IPS-NIHi11 (cell line): ENCODE data around the gene MICB.
"Not testable (repeated sequence)": the region's sequence is repeated elsewhere in the genome, so short reads cannot be mapped to it uniquely, and the experiment has no call there.

Experiments
- DNase-seq: peaks from one replicate; pipeline ENCODE4 v3.0.0; 2012; ENCODE audit warnings: mixed read lengths, low spot score

The MICB gene

DNA sequence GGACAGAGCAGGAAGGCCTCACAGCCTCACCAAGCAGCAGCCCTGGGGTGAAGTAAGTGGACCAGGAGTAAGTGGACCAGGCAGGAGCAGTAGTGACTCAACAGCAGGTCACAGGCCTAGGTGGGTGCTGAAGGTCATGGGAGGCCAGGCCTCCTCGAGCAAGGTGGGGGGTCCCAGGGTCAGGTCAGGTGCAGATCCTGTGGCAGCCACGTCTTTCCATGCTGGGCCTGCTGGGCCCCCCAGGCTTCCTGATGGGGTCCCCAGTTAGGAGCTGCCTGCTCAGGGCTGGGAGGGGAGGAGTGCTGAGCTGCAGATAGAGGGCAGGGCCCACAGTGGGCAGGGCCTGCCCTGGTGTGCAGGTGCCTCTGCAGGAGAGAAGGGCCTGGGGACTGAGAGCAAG lies 11.1 kb downstream of the MICB start:
- not testable (repeated sequence) for DNase-seq

DNA sequence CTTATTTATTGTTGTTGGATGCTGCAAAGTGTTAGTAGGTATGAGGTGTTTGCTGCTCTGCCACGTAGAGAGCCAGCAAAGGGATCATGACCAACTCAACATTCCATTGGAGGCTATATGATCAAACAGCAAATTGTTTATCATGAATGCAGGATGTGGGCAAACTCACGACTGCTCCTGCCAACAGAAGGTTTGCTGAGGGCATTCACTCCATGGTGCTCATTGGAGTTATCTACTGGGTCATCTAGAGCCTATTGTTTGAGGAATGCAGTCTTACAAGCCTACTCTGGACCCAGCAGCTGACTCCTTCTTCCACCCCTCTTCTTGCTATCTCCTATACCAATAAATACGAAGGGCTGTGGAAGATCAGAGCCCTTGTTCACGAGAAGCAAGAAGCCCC lies 12.1 kb downstream of the MICB start:
- no peak for DNase-seq

DNA sequence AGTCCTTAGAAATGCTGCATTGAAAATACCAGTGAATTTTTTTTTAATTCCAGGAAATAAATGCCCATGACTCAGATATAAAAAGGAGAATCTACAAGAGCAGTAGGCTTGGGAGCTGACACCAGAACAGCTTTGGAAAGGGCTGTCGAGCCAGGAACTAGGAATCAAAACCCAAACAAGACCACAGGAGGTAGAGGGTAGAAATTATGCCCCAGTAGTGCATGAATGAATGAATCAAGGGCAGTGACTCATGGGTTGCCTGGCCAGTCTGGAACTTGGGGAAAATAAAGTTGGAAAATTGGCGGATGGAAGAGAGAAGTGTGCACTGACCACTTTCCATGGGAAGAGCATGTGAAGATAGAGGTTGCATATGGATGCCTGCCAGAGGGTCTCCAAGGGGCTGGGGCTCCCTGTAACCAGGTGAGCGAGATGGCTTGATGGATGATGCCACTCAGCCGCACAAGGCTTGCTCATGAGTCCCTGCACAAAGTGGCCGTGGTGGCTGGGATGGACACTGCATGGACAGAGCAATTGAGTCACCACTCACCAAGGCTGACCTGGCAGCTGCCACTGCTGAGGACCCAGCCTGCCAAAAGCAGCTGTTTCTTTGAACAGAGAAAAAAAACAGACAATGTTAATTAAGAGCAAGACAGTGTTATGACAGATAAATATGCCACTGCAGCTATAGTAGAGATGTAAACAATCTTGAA lies 15.7 kb downstream of the MICB start:
- no peak for DNase-seq

DNA sequence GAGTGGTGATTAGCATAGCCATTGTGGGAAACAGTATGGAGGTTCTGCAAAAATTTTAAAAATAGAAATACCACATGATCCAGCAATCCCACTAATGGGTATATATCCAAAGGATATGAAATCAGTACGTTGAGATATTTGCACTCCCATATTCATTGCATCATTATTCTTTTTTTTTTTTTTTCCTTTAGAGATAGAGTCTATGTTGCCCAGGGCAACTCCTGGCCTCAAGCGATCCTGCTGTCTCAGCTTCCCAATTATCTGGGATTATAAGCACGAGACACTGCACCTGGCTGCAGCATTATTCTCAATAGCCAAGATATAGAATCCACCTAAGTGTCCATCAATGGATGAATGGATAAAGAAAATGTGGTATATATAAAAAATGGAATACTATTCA lies 23.9 kb downstream of the MICB start:
- DNase-seq: no peak

DNA sequence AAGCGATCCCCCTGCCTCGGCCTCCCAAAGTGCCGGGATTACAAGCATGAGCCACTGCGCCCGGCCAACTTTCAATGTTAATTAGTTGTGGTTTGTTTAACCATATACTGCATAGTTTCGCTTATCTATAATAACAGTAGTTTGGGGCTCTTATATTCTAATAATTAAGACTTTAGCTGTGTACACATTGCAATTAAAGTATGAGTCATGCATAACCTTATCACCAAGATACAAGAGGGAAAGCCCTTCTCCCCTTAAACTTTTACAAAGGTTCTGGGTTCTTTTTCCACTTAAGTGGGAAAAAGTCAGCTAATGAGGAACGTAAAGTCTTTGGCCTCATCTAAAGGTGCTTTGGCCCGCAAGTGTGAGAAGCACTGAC lies 27.6 kb downstream of the MICB start:
- no peak for DNase-seq

DNA sequence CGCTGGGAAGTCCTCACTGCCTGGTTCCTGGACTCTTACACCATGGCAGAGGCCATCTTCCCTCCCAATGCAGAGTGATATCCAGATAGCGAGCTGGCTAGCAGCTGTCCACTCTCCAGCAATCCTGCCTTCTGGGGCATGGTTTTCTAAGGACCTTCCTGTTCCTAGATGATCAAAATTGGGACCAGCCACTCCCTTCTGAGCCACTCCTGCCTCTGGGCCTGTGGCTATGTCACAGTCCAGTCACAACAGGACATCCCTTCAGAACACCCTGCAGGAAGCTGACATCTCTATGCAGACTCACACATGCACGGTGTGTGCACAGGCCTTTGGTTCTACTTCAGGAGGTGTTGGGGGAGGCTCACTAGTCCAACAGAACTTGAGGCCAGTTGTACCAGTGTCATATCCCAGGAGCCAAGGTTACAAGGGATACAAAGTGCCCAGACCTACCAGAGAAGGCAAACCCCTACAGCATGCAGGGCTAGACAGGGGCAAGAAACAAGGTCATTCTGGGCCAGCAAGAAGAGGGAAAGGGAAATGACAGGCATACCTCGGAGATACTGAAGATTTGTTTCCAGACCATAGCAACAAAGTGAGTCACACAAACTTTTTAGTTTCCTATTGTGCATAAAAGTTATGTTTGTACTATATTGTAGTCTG lies 28.1 kb downstream of the MICB start:
- no peak for DNase-seq

DNA sequence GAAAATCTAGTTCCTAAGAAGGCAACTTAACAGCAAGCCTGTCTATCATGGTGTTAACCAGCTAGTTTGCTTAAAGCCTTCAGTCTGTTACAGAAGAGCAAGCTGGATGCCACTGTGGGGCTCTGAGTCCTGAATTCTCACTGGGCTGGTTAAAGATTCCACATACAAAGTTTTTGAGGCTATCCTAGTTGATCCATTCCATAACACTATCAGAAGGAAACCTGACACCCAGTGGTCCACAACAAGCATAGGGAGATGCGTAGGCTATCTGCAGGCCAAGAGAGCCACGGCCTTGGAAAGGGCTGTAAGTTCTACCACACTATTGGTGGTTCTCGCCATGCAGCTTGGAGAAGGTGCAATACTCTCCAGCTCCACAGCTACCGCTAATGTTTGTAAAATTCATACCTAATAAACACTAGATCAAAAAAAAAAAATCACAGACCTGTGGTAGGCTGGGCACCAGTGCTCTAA lies 30.4 kb downstream of the MICB start:
- DNase-seq: no peak

DNA sequence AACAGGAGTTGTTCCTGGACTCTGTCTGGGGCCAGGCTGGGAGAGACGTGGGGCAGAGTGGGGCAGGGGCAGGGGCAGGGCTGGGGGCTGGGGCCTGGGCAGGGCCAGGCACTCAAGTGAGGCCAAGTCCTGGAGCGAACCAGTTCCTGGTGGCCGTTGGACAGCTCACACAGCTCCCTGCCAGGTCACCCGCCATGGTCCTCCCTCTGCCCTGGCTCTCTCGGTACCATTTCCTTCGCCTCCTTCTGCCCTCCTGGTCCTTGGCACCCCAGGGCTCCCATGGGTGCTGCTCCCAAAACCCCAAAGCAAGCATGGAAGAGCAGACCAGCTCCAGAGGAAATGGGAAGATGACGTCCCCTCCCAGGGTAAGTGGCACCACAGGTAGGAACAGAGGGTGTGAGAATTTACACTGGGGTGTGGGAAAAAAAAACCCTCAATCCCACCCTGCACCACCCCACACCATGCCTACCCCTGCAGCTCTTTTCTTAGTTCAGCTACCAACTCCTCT lies 30.9 kb downstream of the MICB start, which contains the start of gene MCCD1:
TSS of gene MCCD1 (plus strand) at position 142 of the 508 bp plus-strand sequence. CDS start at position 195, 53 bp downstream.
- DNase-seq: no peak

DNA sequence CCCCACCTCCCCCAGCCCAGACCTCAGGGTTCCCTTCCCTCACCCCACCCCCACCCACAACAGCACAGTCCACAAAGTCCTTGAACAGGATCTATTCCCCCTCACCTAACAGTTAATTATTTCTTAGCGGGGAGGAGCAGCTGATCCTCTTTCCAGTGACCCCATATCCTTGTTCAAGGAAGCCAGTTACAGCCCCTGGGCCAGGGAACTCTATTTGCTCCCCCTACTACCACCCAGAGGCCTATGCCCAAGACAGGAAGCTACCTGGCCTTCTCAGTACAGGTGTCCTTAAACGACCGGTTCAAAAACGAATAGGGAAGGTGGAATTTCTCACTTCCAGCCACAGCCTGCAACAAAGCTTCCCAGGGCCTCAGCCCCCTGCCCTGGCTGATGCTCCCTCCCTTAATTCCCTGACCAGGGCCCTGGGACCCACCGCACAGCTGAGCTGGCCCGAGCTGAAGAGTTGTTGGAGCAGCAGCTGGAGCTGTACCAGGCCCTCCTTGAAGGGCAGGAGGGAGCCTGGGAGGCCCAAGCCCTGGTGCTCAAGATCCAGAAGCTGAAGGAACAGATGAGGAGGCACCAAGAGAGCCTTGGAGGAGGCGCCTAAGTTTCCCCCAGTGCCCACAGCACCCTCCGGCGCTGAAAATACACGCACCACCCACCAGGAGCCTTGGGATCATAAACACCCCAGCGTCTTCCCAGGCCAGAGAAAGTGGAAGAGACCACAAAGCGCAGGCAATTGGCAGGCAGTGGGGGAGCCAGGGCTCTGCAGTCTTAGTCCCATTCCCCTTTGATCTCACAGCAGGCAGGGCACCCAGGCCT lies 31.6 kb downstream of the MICB start:
- DNase-seq: no peak

DNA sequence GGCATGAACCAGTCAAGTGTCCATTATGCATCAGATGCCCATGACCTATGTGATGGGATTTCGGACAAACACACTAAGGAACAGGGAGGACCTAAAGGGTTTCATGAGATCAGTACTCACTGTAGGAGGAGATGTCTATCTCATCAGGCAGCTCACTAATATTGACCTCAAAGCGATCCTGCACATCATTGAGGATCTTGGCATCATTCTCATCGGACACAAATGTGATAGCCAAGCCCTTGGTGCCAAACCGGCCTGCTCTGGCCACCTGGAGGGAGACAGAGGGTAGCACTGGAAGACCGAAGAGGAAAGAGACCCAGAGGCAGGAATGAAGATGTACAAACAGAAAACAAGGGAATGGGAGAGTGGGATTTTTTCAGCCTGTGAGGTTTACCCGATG lies 32.7 kb downstream of the MICB start:
- DNase-seq: no peak

DNA sequence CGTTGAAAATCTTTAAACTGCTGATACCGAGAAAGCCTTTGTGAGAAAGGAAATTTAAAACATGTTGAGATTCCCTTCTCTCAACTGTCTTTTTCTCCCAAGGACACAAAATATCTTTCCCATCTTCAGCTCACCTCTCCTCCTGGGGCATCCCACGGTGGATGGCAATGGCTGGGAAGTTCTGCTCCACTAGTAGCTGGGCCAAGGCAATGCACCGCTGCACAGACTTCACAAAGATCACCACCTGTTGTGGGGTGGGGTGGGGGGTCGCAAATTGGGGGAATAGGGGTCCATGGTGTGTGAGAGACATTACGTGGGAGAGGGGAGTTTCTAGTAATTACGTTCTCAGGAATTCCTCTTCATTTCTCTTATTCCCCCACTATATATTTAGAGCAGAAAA lies 33.2 kb downstream of the MICB start:
- no peak for DNase-seq

DNA sequence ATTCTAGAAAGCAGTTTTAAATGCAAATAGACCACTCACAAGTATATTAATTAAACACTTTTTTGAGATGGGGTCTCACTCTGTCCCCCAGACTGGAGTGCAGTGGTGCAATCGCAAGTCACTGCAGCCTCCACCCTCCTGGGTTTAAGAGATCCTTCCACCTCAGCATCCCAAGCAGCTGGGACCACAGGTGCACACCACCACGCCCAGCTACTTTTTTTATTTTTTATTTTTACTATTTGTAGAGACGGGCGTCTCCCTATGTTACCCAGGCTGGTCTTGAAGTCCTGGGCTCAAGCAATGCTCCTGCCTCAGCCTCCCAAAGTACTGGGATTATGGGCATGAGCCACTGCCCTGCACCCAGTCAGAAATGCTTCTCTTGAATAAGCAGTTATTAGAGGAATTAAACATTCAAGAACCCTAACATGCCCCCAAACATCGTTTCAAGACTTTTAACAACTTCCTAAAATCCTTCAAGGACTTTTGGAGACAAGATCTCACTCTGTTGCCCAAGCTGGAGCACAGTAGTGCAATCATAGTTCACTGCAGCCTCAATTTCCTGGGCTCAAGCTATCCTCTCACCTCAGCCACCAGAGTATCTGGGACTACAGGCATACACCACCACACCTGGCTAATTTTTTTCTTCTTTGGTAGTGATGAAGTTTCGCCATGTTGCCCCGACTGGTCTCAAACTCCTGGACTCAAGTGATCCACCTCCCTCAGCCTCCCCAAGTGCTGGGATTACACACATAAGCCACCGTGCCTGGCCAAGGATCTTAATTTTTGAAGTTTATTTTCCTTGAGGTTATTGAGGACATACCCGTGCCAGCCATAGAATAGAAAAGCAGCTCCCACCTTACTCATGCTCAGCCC lies 34.1 kb downstream of the MICB start:
- DNase-seq: no peak

DNA sequence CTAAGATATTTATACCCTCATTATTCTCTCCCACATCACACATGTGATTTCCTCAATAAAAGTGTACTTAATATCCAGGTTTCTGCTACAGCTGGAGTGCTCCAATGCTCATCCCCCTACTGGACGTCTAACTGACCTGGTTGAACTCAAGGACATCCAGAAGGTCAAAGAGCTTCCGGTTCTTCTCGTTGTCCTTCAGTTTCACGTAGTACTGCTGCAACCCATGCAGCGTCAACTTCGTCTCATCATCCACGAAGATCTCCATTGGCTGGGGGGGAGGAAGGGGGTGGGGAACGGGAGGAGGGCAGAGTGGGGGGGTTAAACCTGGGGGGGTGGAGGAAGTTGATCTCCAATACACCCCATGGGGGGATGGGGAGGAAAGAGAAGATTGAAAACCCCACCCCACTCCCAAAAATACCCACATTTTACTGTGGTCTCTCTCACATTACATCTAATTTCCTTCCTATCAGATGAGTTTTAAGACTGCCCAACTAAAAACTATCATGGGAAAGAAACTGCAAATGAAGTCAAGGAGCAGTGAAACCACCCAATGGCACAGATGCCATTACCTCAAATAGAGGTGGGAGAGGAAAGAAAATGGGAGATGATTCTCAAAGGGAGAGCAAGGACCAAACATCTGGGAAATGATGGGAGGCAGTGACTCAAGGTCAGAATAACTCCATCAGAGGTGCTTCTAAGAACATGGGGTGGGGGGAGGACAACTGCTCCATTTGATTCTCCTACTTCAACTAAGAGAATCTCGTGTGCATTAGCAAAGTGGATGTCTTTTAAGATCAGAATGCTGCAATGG lies 34.9 kb downstream of the MICB start:
- no peak for DNase-seq

DNA sequence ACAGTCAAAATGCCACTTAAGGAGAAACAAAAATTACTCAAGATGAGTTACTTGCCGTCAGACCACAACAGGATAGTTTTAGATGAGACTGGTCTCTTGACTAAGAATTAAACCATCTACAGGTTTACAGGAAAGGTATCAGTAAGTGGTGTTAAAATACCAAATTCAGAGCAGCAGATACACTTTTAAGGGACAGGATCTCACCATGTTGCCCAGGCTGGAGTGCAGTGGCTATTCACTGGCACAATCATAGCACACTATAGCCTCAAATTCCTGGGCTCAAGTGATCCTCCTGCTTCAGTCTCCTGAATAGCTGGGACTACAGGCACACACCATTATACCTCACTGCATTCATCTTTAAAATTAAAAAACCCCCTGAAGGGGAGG lies 35.5 kb downstream of the MICB start:
- DNase-seq: no peak

DNA sequence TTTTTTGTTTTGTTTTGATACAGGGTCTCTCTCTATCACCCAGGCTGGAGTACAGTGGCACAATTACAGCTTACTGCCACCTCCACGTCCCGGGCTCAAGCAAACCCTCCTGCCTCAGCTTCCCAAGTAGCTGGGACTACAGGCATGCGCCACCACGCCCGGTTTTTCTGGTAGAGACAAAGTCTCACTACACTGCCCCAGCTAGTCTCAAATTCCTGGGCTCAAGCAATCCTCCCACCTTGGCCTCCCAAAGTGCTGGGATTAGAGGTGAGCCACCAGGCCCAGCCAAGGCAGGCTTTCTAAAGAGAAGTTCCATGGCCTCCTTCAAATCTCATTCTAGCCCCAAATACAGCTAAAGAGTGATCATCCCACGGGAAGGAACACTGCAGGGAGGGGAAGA lies 36.1 kb downstream of the MICB start:
- DNase-seq: no peak

DNA sequence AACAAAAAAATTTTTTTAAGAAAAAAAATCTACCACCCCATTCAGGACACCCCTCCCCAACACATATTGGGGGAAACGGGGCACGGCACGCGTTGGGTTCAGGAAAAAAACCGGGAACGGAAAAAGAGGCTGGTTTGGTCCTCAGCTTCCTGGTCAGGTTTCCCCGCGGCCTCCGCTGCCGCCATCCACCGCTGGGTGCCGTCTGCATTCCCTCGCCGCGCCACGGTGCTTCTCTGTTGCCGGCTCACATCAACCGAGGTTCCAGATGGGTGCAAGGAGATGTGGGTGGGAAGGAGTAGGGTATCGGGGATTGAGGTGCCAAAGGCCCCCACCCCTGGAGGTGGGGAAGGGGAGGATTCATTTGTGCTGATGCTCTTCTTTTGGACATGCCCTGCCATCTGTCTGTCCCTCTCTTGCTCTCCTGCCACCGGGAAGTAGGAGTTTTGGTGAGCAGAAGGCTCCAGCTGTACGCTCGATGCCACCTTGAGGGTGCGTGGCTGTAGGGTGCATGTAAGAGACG lies 36.6 kb downstream of the MICB start:
- DNase-seq: no peak

DNA sequence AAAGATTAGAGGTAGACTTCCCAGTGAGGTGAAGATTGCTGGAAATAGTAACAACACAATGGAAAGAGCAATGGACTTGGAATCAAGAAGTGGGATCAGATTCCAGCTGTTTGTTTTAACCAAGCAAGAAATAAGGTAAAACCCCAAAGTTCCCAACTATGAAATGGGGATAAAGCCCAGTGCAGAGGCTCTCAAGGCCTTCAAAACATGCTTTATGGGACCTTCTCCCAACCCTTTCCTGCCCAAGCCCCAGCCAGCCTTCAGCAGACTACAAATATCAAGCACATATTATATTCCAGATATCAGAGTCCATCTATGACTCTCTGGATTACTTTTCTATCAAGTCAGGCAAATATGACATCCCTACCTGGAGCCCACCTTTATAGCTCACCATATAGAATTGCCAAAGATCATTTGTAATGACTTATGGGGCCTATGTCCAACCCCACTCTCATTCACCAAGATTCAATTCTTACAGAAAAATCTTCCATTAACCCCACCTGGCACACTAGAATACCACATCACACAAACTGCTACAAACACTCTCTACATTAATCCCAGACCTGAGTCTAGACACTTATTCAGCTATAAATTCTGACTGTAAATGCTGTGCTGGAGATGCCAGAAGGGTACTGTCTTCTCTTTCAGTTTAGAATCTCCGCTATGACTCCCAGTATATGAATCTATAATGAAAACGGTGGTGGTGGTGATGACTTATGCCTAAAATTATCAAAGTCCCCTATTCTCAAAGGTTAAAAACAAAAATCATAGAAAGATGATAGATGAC lies 37.8 kb downstream of the MICB start:
- no peak for DNase-seq

DNA sequence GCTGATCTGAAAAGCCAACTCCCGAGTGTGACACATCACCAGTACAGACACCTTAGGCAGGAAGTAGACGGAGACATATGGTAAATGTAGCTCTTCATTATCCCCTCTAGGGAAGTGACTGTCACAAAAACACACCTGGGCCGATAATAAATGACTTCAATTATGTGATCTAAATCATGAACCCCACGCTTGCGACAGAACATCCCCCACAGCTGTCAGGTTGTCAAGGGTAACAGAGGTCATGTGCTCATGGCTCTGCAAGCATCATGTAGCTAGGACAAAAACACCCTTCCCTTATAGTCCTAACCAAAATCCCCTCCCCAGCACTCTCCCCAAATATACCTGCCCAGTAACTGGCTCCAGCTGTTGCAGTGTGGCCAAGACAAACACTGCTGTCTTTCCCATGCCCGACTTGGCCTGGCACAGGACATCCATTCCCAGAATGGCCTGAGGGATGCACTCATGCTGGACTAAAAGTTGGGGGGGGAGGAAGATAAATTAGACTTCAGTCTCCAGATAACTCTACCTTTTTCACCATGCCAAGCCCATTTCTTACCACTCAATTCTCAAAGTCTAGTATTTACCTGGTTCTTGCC lies 41.0 kb downstream of the MICB start:
- DNase-seq: no peak

DNA sequence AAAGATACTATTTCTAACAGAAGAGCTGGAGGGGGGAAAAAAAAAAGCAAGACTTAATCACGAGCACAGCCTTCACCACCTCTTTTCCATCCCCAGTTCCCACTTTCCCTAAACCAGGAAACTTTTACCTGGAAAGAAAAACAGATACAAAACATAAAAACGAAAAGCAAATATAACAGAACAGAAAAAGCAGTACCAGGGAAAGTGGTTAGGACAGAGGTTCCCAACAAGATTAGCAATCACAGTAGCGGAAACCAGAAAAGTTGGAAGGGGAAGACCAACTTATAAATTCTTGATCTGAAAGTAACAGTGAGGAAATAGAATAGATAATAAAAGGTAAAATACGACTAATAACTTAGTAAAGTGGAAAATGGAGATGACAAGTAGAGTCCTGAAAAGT lies 42.7 kb downstream of the MICB start:
- DNase-seq: no peak
